HG03060 (cell line): Measurements from ENCODE around the gene GRM4.
"Not testable (repeated sequence)": the region's sequence is repeated elsewhere in the genome, so short reads cannot be mapped to it uniquely, and the experiment has no call there.

Experiments
- ATAC-seq: cut with Tn5 transposase; IDR thresholded peaks from one replicate; pipeline ENCODE4 v1.9.1; 2021; ENCODE audit warnings: low read depth, moderate number of reproducible peaks; ENCODE audit not compliant: unreplicated experiment

Gene GRM4

DNA sequence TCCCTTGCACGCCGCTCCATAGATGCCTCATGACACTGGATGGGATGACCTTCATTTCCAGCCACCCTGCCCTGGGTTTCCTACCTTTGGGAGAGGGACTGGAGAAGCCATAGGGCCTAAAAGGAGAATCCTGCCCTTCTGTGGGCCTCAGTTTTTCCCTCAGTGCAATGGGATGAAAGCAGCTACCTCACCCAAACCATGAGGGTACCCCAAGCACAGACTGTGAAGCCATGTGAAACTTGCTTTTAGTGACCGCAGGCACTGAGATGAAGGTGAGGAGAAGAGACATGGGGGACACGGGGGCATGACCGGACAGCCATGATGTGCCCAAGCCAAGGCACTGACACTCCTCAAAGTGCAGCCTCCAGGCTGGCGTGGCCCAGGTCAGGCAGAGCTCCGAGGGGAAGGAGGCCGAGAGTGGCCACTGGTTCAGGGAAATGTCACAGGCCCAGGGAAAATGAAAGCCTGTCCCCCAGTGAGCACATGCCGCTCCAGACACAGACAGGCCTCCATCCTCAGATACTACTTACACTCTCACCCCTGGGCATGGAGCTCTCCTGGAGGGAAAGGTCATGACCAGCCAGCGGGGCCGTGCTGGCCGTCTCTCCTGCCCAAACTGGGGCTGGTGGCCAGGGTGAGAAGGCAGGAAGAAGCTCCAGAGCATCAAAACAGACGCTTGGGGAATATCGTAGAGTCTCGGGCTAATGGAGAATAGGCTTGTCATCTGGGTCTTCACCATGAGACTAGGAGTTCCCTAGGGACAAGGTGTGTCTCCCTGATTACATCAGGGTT is 116.2 kb downstream of the GRM4 start:
- ATAC-seq: no peak

DNA sequence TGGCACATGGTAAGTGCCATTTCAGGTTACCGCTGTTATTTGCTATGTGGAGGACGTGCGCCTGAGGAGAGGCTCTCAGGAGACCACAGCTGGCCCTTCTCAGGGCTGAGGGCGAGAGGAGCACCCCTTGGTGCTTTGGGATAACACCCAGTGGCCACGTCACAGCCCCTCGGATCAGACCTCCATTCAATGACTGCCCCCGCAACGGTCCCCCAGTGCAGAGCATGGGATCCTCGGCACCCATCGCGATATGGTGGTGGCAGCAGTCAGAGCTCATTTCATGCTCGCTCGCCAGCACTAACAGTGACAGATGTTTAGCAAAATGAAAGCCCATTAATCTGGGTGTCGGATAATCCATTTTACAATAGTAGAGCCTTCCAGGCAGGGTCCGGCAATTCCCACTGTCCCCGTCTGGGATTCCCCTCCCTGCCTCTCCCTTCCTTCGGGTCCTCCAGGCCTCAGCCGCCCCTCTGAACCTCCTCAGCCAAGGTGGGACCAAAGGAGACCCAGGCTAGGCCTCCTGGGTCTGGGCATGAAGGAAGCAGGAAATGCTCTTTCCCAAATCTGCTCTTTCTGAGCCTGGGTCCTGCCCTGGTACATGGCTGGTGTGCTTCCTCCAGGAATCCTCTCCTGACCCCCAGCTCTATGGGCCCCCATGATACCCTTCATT is 117.1 kb downstream of the GRM4 start:
- ATAC-seq: no peak

DNA sequence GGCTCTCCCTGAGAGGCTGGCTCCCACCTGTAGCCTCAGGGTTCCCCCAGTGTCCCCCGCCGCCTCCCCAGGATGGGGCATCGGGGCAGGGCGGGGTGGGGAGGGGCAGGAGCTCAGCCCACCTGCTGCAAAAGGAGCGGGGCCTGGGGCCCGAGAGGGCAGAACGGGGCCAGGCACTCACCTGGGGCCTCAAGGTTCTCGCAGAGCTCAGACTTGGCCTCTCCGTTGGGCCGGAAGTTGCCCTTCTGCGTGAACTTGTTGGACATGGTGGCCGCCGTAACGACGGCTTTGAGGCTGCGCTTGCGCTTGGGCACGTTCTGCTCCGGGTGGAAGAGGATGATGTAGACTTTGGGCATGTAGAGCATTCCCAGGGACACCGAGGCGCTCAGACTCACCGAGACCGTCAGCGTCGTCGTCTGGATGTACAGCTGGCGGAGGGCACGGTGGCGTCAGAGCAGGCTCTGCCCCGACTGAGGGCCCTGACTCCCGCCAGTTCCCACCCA is 117.9 kb downstream of the GRM4 start:
- ATAC-seq: no peak

DNA sequence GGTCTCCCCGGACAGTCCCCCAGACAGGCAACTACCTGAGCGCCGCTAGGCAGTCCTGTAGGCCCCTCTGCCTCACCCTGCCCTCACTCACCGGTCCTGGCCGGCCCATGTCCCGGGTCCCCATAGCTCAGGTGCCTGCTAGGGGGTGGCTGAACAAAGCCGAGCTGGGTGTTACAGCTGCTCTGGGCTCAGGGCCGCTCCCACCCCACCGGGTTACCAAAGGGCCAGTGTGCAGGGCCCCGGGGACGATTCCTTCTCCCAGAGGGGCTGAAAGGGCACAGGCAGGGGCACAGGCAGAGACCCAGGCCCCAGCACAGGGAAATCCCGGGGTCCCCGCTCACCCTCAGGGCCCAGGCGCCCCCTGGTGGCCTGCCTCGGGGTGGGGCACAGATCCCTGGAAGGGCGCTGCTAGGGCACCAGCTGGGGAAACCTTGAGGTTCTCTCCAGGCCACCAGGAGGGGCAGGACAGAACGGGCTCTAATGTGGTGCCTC is 118.4 kb downstream of the GRM4 start:
- ATAC-seq: no peak

DNA sequence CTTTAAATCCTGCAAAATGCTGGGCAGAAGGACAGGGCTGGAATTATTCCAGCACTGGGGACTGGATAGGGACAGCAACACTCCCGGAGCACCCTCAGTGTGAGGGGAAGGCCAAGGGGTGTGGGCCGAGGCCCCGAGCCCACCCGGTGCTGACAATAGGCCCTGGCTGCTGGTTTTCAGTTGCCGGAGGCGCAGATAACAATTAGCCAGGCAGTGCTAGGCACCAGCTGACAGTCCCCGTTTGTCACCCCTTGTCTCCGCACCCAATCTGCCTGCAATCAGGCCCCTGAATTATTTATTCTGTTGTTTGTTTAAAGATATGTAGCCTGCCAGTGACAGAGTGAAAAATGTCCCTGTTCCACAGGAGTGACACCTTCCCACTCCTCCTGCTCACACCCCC is 120.0 kb downstream of the GRM4 start:
- no peak for ATAC-seq

DNA sequence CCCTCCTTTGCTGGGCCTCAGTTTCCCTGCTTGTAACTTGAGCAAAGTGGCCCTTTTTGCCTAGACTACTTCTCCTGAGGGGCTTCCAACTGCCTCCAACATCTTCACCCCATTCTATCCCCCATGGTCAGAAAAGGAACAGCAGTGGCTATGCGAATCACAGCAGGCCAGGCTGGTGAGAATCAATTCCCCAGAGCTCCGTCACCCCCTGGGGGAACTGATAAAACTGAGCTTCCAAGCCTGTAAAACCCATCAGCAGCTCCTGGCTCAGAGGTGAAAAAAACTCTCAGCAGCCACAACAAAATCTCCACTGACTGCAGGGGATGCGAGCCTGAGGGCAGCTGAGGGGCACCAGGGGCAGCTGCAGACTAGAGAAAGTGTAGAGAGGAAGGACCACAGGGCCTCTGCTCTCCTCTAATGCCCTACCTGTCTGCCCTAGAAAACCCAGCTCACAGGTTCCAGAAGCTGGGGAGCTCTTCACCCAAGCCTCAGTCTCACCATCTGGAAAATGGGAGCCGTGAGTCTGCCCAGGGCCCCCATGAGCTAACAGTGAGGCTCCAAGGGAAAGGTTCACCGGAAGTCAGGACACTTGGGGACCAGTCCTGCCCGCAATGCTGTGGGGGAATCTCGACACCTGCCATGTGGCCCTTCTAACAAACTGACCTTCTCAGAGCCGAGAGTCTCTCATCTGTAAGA is 120.6 kb downstream of the GRM4 start:
- no peak for ATAC-seq

DNA sequence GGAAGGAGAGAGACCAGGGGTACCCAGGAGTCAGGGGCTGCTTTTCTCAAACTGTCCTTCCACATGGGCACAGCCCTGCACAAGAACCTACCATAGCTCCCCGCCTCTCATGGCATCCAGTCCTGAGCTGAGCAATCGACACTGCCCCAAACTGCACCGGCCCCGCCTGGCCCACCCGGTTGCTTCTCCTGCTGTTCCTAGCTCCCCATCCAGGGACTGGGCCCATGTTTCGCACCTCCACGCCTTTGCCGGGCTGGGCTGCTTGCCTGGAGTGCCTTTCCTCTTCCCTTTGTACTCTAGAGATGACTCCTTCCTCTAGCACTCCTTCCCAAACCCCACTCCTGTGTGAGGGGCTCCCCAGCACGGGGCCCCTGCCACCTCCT is 123.0 kb downstream of the GRM4 start:
- ATAC-seq: no peak

DNA sequence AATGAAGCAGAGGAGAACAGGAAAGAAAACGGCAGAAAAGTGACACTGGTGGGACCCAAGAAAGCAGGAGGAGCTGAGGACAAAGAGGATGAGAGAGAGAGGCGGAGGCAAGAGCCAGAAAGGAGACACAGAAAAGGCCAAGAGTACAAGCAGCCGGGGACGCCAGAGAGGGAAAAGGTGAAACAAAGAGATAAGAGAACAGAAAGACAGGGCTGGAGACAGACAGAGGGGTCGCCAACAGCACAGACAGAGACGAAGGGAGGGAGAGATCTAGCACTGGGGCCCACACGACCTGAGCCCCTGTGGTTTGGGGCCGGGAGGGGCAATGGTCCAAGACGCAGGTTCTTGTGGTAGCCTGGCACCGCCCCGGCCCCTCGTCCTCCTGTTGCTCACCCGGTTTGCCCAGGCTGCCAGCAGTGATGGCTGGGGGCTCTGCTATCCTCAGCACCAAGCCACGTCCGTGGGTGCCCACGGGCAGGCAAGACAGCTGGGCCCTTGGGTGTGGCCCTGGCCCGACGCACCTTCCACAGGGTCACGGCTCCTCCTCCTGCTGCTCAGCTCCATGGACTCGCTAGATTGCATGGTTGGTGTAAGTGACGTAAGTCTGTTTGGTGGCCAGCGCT is 123.5 kb downstream of the GRM4 start:
- no peak for ATAC-seq

DNA sequence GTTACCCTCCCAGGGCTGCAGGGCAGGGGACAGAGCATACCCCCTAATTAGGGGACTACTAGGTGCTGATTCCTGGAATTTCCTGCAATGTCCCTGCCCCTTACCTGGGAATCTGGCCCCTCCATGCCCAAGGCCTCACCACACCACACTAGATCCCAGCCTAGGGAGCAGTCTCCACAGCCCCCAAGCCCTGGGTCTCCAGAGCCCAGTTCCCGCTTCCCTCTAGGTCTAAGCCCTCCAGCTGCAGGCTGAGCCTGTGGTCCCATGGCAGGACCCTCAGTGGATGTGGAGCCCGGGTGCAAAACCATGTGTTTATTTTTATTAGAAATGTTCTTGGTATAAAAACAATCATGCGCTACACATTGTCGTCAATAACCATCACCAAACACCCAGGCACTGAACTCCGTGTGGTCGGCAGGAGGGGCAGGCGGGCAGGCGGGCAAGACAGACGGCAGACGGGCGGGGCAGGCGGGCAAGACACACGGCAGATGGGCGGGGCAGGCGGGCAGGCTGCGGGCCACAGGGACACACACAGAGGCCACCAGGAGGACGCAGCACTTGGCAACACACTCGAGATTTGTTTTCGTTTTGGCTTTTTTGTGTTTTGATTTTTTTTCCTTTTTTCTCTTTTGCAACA is 124.2 kb downstream of the GRM4 start:
- no peak for ATAC-seq

DNA sequence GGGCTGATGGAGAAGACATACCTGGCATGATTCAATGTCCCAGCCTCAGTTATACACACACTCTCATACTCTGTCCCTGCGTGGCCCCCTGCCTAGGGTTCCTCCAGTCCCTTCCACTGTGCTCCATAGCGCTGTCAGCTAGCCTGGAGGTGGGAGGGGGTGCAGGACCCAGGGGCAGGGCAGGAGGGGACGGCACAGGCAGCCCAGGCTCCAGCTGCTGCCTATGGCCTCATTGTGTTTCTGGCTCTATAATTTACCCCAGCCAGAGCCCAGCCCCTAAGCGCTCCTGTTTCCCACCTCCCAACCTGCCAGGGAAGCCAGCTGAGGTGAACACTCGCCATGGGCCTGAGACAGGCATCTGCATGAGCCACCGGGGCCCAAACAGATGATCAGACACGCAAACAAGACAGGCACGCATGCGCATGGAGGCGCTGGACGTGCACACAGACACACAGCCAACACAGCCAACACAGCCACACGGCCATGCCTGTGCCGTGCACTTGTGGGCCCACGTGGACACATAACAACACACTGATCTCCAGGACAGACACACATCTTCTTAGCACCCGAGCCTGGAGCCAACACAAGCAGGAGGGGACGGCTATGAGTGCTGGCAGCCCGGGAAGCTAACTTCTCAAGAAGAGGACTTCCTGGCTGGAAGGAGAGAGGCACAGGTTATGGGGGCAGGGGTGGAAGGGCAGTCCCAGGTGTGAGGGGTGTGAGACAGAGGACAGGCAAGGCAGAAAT is 124.9 kb downstream of the GRM4 start:
- ATAC-seq: no peak

DNA sequence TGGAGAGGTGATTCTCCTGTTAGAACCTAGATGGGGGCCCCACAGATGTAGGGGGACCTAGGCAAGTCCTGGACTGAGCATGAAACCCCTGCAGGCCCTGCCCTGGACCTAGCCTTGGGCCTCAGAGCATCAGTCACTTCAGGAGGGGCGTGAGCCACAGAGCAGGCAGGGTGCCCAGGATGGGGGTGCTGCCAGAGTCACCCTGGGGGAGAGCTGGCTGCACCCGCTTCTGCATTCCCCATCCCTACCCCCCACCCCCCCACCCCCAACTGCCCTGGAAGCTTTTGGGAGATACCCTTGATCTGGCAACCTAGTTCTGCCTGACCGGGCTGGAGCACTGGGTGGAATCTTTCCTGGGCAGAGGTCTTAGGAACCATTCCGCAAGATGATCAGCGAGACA is 125.6 kb downstream of the GRM4 start:
- ATAC-seq: no peak

DNA sequence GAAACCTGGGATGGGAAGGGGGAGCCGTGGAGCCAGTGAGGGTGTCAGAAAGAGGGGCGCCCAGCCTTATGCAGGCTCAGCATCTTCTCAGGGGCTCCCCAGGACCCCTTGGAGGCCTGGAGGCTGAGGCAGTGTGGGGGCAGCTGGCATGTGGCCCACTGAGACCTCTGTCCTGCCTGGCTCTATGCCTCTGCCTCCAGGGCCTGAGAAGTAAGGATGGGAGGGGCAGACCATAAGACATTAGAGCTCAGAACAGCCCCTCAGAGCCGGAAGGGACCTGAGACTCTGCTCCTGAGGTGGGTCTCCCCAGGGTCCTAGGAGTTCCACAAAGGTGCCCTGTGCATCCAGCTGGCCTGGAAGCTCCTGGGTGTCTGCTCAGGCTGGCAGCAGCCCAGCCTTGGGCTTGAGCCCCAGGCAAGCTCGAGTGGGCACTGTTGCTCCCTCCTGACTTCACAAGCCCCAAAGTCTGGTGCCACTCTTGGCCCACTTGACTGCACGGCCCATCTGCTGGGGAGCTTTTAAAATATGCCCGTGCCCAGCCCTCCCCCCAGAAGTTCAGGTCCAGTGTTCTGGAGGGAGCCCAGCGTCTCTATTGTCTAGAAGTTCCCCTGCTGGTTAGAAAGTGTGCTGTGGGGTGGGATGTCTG is 126.8 kb downstream of the GRM4 start:
- no peak for ATAC-seq

DNA sequence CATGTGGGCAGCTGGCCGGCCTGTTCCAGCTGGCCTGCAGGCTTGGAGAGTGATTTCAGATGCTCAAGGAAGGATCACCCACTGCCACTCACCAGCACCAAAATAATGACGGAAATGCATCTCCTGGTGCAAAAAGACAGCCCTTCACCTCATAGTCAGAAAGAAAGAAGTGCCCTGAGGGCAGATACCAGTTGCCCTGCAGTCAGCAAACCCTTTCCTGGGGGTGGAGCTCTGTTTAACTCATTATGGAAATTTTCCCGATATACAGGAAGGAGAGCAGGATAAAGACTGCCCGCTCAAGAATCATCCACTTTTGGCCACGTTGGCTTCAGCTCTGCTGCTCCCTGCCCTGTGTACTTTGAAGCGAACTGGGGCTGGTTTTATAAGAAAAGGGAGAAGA is 127.9 kb downstream of the GRM4 start:
- no peak for ATAC-seq

DNA sequence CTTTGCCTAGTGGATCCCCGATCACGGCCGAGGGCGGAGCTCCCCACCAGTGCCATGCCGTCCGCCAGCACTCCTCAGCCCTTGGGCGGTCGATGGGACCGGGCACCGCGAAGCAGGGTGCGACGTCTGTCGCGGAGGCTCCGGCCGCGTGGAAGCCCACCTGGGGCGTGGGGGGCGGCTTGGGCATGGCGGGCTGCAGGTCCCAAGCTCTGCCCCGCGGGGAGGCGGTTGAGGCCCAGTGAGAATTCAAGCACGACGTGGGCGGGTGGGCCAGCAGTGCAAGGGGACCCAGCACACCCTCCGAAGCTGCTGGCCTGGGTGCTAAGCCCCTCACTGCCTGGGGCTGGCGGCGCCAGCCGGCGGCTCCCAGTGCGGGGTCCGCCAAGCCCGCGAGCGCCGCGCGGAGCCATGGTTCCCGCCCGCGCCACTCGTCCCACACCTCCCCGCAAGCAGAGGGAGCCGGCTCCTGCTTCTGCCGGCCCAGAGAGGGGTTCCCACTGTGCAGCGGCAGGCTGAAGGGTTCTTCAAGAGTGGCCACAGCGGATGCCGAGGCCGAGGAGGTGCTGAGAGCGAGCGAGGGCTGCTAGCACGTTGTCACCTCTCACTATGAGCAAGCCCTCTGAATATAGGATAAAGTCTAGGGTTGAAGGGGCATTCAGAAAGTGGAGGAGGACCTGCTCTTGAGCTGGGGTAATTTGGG is 128.6 kb downstream of the GRM4 start:
- no peak for ATAC-seq

DNA sequence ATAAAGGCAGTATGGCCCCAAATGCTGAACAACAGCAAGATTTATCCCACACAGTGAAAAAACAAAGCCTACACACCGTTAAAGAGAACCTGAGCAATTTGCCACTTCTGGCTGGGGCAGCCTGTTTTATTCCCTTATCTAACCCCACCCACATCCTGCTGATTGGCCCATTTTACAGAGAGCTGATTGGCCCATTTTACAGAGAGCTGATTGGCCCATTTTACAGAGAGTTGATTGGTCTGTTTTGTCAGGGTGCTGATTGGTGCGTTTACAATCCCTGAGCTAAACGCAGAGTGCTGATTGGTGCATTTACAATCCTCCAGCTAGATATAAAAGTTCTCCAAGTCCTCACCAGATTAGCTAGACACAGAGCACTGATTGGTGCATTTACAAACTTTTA is 129.3 kb downstream of the GRM4 start:
- ATAC-seq: not testable (repeated sequence)

DNA sequence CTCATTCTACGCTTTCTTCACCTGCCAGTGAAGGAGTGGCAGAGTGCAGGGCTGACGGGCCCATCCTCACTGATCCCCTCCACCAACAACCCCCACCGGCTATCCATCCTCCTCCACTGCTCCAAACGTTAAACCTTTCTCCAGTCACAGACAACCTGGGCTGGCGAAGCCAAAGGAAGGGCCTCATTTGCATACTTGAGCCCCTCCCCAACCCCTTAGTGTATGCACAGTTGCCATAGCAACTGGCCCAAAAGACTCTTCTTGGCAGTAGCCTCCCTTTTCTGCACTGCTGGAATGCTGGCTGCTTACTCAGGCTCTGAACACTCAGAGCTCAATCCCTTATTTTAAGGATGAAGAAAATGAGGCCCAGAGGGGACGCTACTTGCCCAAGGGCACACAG is 130.3 kb downstream of the GRM4 start:
- no peak for ATAC-seq

DNA sequence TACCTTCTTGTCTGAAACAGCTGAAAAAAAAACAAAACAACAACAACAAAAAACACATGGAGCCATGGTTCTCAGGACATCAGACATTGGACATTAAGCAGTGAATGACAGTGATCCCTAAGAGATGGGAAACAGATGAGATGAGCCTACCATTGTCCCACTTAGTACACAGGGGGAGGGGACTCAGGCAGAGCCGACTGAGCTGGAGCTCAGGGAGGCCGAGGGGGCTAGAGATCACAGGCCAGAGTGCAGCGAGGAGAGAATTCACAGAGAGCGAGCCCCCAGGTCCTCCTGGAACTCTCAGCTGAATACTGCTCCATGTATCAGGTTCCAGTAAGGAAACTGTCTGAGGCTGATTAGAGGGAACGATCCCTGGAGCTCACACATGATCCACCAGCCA is 134.6 kb downstream of the GRM4 start:
- no peak for ATAC-seq

DNA sequence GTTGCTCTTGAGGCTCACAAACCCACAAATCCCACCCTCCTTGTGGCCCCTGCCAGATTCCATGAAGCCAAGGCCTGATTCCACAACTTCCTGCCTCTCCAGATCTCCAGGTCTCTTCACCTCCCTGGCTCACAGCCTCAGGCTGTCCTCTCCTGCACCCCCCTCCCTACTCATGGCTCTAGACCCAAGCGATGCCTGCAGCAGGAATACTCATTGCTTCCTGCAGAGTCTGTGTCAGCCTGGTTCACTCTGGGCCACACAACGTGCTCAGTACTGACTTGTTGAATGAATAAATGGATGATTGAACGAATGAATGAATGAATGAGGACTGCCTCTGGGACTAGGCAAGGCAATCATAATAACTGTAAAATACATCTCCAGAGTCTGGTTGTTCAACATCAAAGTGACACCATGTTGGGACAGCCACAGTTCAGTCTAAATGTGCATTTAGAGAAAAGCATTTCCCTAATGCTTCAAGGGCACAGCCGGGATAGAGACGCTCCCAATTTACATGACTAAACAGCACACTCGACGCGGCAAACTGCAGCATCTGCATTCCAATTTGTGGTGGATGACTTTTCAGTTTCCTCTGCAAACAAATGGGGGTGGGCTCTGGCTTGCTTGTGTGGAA is 139.9 kb downstream of the GRM4 start:
- ATAC-seq: no peak
